HepG2 (cell line): Measurements from ENCODE around the gene MLH1. TPM values are rescaled to one million over a fixed set of nuclear protein-coding genes. Genes with fewer than 3 reads are reported as not detected.

Experiments used
- ATAC-seq: fragments of 200-7000 bp; cut with Tn5 transposase; 3 replicates; pipeline ENCODE4 v1.9.1; 2020; ENCODE audit warnings: mild to moderate bottlenecking, moderate library complexity
- BruUV-seq: library from RNA; stranded (reverse); fragments of 400-500 nt; replicated peaks from 2 replicates; lab custom pipeline; 2021; lab: Mats Ljungman, UMichigan
- CTCF ChIA-PET: fragments of 300-600 bp; formaldehyde crosslinking; extraction: SDS; loops from one replicate; lab custom pipeline; 2021; ENCODE audit warnings: low total read pairs, inconsistent platforms, low intra/inter-chr PET ratio; lab: Yijun Ruan, JAX
- POLR2A ChIA-PET: fragments of 350-600 bp; sonication (Branson Sonifier 250); formaldehyde crosslinking; loops from one replicate; lab custom pipeline; 2020; ENCODE audit warnings: antibody characterized with exemption, inconsistent platforms; lab: Yijun Ruan, JAX
- DNase-seq: peaks from one replicate; pipeline ENCODE4 v3.0.0-alpha.2; 2015; ENCODE audit warnings: low spot score
- FAIRE-seq: peaks from 3 replicates; lab custom pipeline; 2011; peaks lifted over from hg19 to GRCh38; lab: Jason Lieb, UNC
- H2AFZ ChIP-seq: one replicate; pipeline ENCODE4 v1.6.1; 2011; ENCODE audit warnings: low read length, inconsistent platforms
- H3K27ac ChIP-seq: fragments of 300-600 bp; 3 replicates; pipeline ENCODE4 v1.8.0; 2011; ENCODE audit warnings: mixed run types, mild to moderate bottlenecking, mixed read lengths, low read length, inconsistent platforms; ENCODE audit not compliant: insufficient read depth; ENCODE audit errors: extremely low read length
- H3K27me3 ChIP-seq, 2 experiments: fragments of 200-600 bp in 1 of 2; 2 replicates in 1 of 2; 3 replicates in 1 of 2; pipeline versions ENCODE4 v1.6.0 to v1.8.0; 2011; ENCODE audit warnings: low read length in 2 of 2, mild to moderate bottlenecking in 2 of 2, moderate library complexity in 2 of 2, inconsistent platforms in 1 of 2; ENCODE audit not compliant: insufficient read depth in 2 of 2, control insufficient read depth in 1 of 2
- H3K36me3 ChIP-seq, 2 experiments: fragments of 200-600 bp in 1 of 2; replicated peaks in 1 of 2; 2 replicates in 1 of 2; 3 replicates in 1 of 2; pipeline versions ENCODE4 v1.5.1 to v1.8.0; 2011; ENCODE audit warnings: low read length in 2 of 2, inconsistent platforms in 1 of 2; ENCODE audit not compliant: insufficient read depth in 2 of 2, control insufficient read depth in 1 of 2
- H3K4me1 ChIP-seq: 2 replicates; pipeline ENCODE4 v1.5.1; 2012; ENCODE audit warnings: low read length, inconsistent platforms; ENCODE audit not compliant: insufficient read depth
- H3K4me2 ChIP-seq: 2 replicates; pipeline ENCODE4 v1.6.0; 2011; ENCODE audit warnings: low read depth, low read length, inconsistent platforms
- H3K4me3 ChIP-seq, 3 experiments: fragments of 200-600 bp in 1 of 3; sonication (generic), shearing (Covaris generic) in 1 of 3; replicated peaks in 1 of 3; 2 replicates each; pipeline ENCODE4 v1.5.1; 2011 to 2016; ENCODE audit warnings: low read length in 3 of 3, inconsistent platforms in 2 of 3, low read depth in 2 of 3, mild to moderate bottlenecking in 2 of 3, control low read depth in 1 of 3, mixed read lengths in 1 of 3; ENCODE audit not compliant: insufficient read depth in 1 of 3
- H3K79me2 ChIP-seq: one replicate; pipeline ENCODE4 v1.6.1; 2011; ENCODE audit warnings: low read length, inconsistent platforms; ENCODE audit not compliant: insufficient read depth
- H3K9ac ChIP-seq: 2 replicates; pipeline ENCODE4 v1.6.0; 2011; ENCODE audit warnings: mild to moderate bottlenecking, low read depth, low read length, inconsistent platforms; ENCODE audit not compliant: insufficient read depth
- H3K9me3 ChIP-seq: 2 replicates; pipeline ENCODE4 v1.5.1; 2012; ENCODE audit warnings: mild to moderate bottlenecking, low read length
- H4K20me1 ChIP-seq: 2 replicates; pipeline ENCODE4 v1.6.0; 2011; ENCODE audit warnings: inconsistent platforms, mild to moderate bottlenecking, low read length, moderate library complexity; ENCODE audit not compliant: insufficient read depth
- ATF4 ChIP-seq, 2 experiments: fragments of 450-650 bp in 1 of 2; sonication (generic) in 1 of 2; formaldehyde crosslinking; IDR thresholded peaks; 2 replicates each; pipeline versions ENCODE4 v1.5.0 to v1.8.0; 2020 to 2022; ENCODE audit warnings: mild to moderate bottlenecking in 1 of 2, missing genetic modification reagents in 1 of 2
- FOSL2 ChIP-seq: sonication (generic); formaldehyde crosslinking; IDR thresholded peaks from 2 replicates; pipeline ENCODE4 v1.4.0; 2020; ENCODE audit warnings: missing genetic modification reagents
- HNRNPK ChIP-seq: fragments of 200-400 bp; formaldehyde crosslinking; IDR thresholded peaks from 2 replicates; pipeline ENCODE4 v1.6.1; 2018; ENCODE audit warnings: low read length, low read depth, moderate library complexity, mild to moderate bottlenecking; ENCODE audit not compliant: poor library complexity, severe bottlenecking
- MXI1 ChIP-seq: IDR thresholded peaks from 3 replicates; pipeline ENCODE4 v1.6.1; 2012; ENCODE audit warnings: low read depth, low read length, inconsistent platforms, borderline replicate concordance
- RFX1 ChIP-seq: fragments of 450-650 bp; IDR thresholded peaks from 2 replicates; pipeline ENCODE4 v1.6.1; 2017
- RFX3 ChIP-seq: IDR thresholded peaks from 2 replicates; pipeline ENCODE4 v1.6.1; 2016; ENCODE audit warnings: missing biosample characterization, missing genetic modification reagents
- SALL1 ChIP-seq: sonication (generic); formaldehyde crosslinking; IDR thresholded peaks from 2 replicates; pipeline ENCODE4 v1.8.0; 2022; ENCODE audit warnings: mild to moderate bottlenecking, missing genetic modification reagents
- SIN3B ChIP-seq: fragments of 150-350 bp; IDR thresholded peaks from 2 replicates; pipeline ENCODE4 v1.6.1; 2014; ENCODE audit warnings: low read length
- ZFX ChIP-seq: sonication (generic); formaldehyde crosslinking; IDR thresholded peaks from 2 replicates; pipeline ENCODE4 v1.4.0; 2020; ENCODE audit warnings: mild to moderate bottlenecking, low read depth, missing genetic modification reagents, moderate library complexity
- ZNF563 ChIP-seq: sonication (generic); formaldehyde crosslinking; IDR thresholded peaks from 2 replicates; pipeline ENCODE4 v1.8.0; 2022; ENCODE audit warnings: mild to moderate bottlenecking, moderate library complexity, missing genetic modification reagents
- WGBS: methylation state at CpG from one replicate; pipeline ENCODE4 v1.1.6; 2017; ENCODE audit warnings: low lambda C conversion rate; 5-methylcytosine and 5-hydroxymethylcytosine counted together
- in situ Hi-C: cut with HindIII; loops from 2 replicates; pipeline ENCODE4 v1.10.0; 2017; ENCODE audit warnings: low pct_unique_long_range_greater_than_20kb; ENCODE audit not compliant: extremely low pct_ligation_motif_present
- intact Hi-C: fragments of 100-400 bp; cut with micrococcal nuclease; formaldehyde crosslinking; loops from one replicate; pipeline ENCODE4 v1.10.0; 2022; ENCODE audit not compliant: unreplicated experiment
- polyA plus RNA-seq, 8 experiments: library from polyadenylated mRNA; depleted of rRNA in 3 of 8; stranded (reverse) in 7 of 8; unstranded in 1 of 8; fragments of >200 nt; fragmentation: Illumina TruSeq in 4 of 8; extraction: Trizol in 4 of 8; gene quantifications; 2 replicates each; pipeline versions ENCODE4 v1.2.1 to v1.2.3, GENCODE V29; 2011 to 2016; ENCODE audit warnings: low read depth in 4 of 8, missing spikeins in 1 of 8, mixed read lengths in 1 of 8; ENCODE audit not compliant: insufficient read depth in 1 of 8
- total RNA-seq, 5 experiments: library from RNA; depleted of rRNA; stranded (reverse); fragments of >200 nt; fragmentation: Illumina TruSeq; extraction: Trizol; gene quantifications; 2 replicates each; pipeline ENCODE4 v1.2.3, GENCODE V29; 2016; ENCODE audit warnings: low read depth in 1 of 5
- TF ChIP-seq, protein P1 (sequence below): sonication (generic); formaldehyde crosslinking; IDR thresholded peaks from 2 replicates; pipeline ENCODE4 v1.5.0; 2020; ENCODE audit warnings: missing genetic modification reagents, mild to moderate bottlenecking, borderline replicate concordance
- TF ChIP-seq, protein P2 (sequence below): sonication (generic); formaldehyde crosslinking; IDR thresholded peaks from 2 replicates; pipeline ENCODE4 v1.4.0; 2020; ENCODE audit warnings: missing genetic modification reagents, mild to moderate bottlenecking, borderline replicate concordance
- TF ChIP-seq, protein P3 (sequence below): sonication (generic); formaldehyde crosslinking; IDR thresholded peaks from 2 replicates; pipeline ENCODE4 v1.9.0; 2021; ENCODE audit warnings: missing genetic modification reagents, borderline replicate concordance

Gene MLH1
- total and polyA plus RNA-seq, 2 of the 13 experiments (the other 11 are each of a cell fraction or from before 2014, with no cell fraction given), result 29.5 to 70.8 TPM

- TF ChIP-seq FOSL2 (CRISPR knock-in tag), result 0 out of 2 replicates have a peak, but pooled peaks have one; percentile 14
- TF ChIP-seq, protein P1, sequence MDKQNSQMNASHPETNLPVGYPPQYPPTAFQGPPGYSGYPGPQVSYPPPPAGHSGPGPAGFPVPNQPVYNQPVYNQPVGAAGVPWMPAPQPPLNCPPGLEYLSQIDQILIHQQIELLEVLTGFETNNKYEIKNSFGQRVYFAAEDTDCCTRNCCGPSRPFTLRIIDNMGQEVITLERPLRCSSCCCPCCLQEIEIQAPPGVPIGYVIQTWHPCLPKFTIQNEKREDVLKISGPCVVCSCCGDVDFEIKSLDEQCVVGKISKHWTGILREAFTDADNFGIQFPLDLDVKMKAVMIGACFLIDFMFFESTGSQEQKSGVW (CRISPR knock-in tag), result no peak
- TF ChIP-seq RFX1, result peak; percentile 68
- TF ChIP-seq, protein P2, sequence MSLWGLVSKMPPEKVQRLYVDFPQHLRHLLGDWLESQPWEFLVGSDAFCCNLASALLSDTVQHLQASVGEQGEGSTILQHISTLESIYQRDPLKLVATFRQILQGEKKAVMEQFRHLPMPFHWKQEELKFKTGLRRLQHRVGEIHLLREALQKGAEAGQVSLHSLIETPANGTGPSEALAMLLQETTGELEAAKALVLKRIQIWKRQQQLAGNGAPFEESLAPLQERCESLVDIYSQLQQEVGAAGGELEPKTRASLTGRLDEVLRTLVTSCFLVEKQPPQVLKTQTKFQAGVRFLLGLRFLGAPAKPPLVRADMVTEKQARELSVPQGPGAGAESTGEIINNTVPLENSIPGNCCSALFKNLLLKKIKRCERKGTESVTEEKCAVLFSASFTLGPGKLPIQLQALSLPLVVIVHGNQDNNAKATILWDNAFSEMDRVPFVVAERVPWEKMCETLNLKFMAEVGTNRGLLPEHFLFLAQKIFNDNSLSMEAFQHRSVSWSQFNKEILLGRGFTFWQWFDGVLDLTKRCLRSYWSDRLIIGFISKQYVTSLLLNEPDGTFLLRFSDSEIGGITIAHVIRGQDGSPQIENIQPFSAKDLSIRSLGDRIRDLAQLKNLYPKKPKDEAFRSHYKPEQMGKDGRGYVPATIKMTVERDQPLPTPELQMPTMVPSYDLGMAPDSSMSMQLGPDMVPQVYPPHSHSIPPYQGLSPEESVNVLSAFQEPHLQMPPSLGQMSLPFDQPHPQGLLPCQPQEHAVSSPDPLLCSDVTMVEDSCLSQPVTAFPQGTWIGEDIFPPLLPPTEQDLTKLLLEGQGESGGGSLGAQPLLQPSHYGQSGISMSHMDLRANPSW (CRISPR knock-in tag), result no peak
- peak; percentile 72; the same call in 1 of the 2 replicates for TF ChIP-seq RFX3 (CRISPR knock-in tag)
- TF ChIP-seq SALL1, result 0 out of 2 replicates have a peak, but pooled peaks have one; percentile 14
- TF ChIP-seq ZFX (CRISPR knock-in tag), result peak; percentile 36; the same call in 1 of the 2 replicates
- TF ChIP-seq, protein P3, sequence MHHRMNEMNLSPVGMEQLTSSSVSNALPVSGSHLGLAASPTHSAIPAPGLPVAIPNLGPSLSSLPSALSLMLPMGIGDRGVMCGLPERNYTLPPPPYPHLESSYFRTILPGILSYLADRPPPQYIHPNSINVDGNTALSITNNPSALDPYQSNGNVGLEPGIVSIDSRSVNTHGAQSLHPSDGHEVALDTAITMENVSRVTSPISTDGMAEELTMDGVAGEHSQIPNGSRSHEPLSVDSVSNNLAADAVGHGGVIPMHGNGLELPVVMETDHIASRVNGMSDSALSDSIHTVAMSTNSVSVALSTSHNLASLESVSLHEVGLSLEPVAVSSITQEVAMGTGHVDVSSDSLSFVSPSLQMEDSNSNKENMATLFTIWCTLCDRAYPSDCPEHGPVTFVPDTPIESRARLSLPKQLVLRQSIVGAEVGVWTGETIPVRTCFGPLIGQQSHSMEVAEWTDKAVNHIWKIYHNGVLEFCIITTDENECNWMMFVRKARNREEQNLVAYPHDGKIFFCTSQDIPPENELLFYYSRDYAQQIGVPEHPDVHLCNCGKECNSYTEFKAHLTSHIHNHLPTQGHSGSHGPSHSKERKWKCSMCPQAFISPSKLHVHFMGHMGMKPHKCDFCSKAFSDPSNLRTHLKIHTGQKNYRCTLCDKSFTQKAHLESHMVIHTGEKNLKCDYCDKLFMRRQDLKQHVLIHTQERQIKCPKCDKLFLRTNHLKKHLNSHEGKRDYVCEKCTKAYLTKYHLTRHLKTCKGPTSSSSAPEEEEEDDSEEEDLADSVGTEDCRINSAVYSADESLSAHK, result no peak
- no peak for TF ChIP-seq SIN3B
- TF ChIP-seq HNRNPK, result peak; percentile 45
- TF ChIP-seq MXI1, result peak; percentile 61; the same call in 1 of the 3 replicates
- no peak for TF ChIP-seq ATF4 (CRISPR knock-in tag; IDR thresholded peaks at IDR 0.05)
- TF ChIP-seq ZNF563 (CRISPR knock-in tag), result 0 out of 2 replicates have a peak, but pooled peaks have one; percentile 45
- ChIA-PET CTCF (no interaction called here), POLR2A (interaction anchor here (1.2 kb wide), 1 partner anchor 24 kb away, joined by 6 read pairs; the partner anchor contains the start of genes EPM2AIP1 and MLH1)
- BruUV-seq, result no TSS peak
- H3K27me3 ChIP-seq, result no peaks in the 10 kb centered on the region
- no peak overlapping the region for H3K4me2 ChIP-seq
- no peaks in the 10 kb centered on the region for H3K9me3 ChIP-seq
- WGBS, result 53% methylated on average over 4 of the region's 4 CpGs
- H3K9ac ChIP-seq, result no peak overlapping the region
- H3K4me1 ChIP-seq, result peaks cover 37% of the 10 kb centered on the region
- no peak overlapping the region for H3K4me3 ChIP-seq
- peak; percentile 73 for DNase-seq
- H3K27ac ChIP-seq, result no peak overlapping the region
- no peaks in the 10 kb centered on the region for H3K36me3 ChIP-seq
- no peaks in the 10 kb centered on the region for H4K20me1 ChIP-seq
- FAIRE-seq, result no peak
- intact Hi-C loops, result no loop called here
- no peaks in the 10 kb centered on the region for H3K79me2 ChIP-seq
- H2AFZ ChIP-seq, result no peak overlapping the region
- ATAC-seq, result peak; percentile 93
- in situ Hi-C loops, result loop anchor here (25.0 kb wide), 1 partner anchor 232 kb away; no protein-coding TSS in a partner anchor
Measured at GRCh38 chr3:36969540-36970432, 23.5 kb upstream of the MLH1 start.
